Testis (tissue), 2 donors: ENCODE measurements around the gene SDCBP2.

Source experiments
- POLR2A ChIP-seq: fragments of 450-650 bp; IDR thresholded peaks from one replicate; pipeline ENCODE4 v1.6.1; 2017; ENCODE audit warnings: antibody characterized with exemption, mild to moderate bottlenecking, moderate library complexity
- TF ChIP-seq, protein P1 (sequence below), 3 experiments: fragments of 450-650 bp in 2 of 3; fragments of 200-600 bp in 1 of 3; sonication (generic) in 1 of 3; IDR thresholded peaks; one replicate each; pipeline ENCODE4 v1.5.1; 2016 to 2019; ENCODE audit warnings: antibody characterized with exemption in 3 of 3, mild to moderate bottlenecking in 2 of 3, moderate library complexity in 1 of 3

DNA sequence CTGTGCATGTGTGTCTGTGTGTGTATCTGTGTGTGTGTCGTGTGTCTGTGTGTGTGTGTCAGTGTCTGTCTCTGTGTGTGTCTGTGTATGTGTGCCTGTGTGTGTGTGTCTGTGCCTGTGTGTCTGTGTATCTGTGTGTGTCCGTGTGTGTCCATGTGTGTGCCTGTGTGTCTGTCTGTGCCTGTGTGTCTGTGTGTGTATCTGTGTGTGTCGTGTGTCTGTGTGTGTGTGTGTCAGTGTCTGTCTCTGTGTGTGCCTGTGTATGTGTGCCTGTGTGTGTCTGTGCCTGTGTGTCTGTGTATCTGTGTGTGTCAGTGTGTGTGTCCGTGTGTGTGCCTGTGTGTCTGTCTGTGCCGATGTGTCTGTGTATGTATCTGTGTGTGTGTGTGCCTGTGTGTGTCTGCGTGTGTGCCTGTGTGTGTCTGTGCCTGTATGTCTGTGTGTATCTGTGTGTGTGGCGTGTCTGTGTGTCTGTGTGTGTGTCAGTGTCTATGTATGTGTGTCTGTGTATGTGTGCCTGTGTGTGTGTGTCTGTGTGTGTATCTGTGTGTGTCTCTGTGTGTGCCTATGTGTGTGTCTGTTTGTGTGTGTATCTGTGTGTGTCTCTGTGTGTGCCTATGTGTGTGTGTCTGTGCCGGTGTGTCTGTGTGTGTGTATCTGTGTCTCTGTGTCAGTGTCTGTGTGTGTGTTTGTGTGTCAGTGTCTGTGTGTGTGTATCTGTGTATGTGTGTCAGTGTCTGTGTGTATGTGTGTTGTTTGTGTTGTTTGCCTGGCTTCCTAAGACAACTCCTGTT is 51.2 kb downstream of the SDCBP2 start:
- TF ChIP-seq, protein P1, sequence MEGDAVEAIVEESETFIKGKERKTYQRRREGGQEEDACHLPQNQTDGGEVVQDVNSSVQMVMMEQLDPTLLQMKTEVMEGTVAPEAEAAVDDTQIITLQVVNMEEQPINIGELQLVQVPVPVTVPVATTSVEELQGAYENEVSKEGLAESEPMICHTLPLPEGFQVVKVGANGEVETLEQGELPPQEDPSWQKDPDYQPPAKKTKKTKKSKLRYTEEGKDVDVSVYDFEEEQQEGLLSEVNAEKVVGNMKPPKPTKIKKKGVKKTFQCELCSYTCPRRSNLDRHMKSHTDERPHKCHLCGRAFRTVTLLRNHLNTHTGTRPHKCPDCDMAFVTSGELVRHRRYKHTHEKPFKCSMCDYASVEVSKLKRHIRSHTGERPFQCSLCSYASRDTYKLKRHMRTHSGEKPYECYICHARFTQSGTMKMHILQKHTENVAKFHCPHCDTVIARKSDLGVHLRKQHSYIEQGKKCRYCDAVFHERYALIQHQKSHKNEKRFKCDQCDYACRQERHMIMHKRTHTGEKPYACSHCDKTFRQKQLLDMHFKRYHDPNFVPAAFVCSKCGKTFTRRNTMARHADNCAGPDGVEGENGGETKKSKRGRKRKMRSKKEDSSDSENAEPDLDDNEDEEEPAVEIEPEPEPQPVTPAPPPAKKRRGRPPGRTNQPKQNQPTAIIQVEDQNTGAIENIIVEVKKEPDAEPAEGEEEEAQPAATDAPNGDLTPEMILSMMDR (IDR thresholded peaks at IDR 0.05) = no peak
- TF ChIP-seq POLR2A = no peak
